Measurements from ENCODE around the gene NCKAP5.

GRCh38 chr2:133322909-133323308, 245.4 kb downstream of the NCKAP5 start:
- TF ChIP-seq CTCF (IDR thresholded peaks at IDR 0.05; ENCODE audit: low read depth, low read length) = no peak
- no peak for TF ChIP-seq MYC (IDR thresholded peaks at IDR 0.05; ENCODE audit: low read depth, low read length)
- TF ChIP-seq POLR2A (IDR thresholded peaks at IDR 0.05; ENCODE audit: extremely low read depth, insufficient read length) = no peak

Measured in NB4 (cell line).